Breast epithelium (tissue), 3 donors: ENCODE data around the gene LMO2.

Experiments
- CTCF ChIP-seq, 3 donors: fragments of 450-650 bp; IDR thresholded peaks; one replicate each; pipeline ENCODE4 v1.5.1; 2016 to 2017; ENCODE audit warnings: antibody characterized with exemption in 3 of 3, mild to moderate bottlenecking in 3 of 3, moderate library complexity in 3 of 3
- POLR2A ChIP-seq: fragments of 450-650 bp; IDR thresholded peaks from one replicate; pipeline ENCODE4 v1.6.1; 2016; ENCODE audit warnings: antibody characterized with exemption, mild to moderate bottlenecking, moderate library complexity
- POLR2AphosphoS5 ChIP-seq, 3 donors: sonication (generic); formaldehyde crosslinking; IDR thresholded peaks; one replicate each; pipeline ENCODE4 v1.6.1; 2017; ENCODE audit warnings: antibody characterized with exemption in 3 of 3

GRCh38 chr11:33844236-33844635, 47.6 kb downstream of the LMO2 start:
- TF ChIP-seq CTCF (IDR thresholded peaks at IDR 0.05) (no peak), POLR2A (no peak), POLR2AphosphoS5 (IDR thresholded peaks at IDR 0.05) (no peak)
